ENCODE results near the gene ATG101. TPM values are rescaled to one million over a fixed set of nuclear protein-coding genes. Genes with fewer than 3 reads are reported as not detected.

ATG101 gene
- total and polyA plus RNA-seq, 2 of the 13 experiments (the other 11 are each of a cell fraction or from before 2014, with no cell fraction given), result 58.2 to 67.7 TPM

DNA sequence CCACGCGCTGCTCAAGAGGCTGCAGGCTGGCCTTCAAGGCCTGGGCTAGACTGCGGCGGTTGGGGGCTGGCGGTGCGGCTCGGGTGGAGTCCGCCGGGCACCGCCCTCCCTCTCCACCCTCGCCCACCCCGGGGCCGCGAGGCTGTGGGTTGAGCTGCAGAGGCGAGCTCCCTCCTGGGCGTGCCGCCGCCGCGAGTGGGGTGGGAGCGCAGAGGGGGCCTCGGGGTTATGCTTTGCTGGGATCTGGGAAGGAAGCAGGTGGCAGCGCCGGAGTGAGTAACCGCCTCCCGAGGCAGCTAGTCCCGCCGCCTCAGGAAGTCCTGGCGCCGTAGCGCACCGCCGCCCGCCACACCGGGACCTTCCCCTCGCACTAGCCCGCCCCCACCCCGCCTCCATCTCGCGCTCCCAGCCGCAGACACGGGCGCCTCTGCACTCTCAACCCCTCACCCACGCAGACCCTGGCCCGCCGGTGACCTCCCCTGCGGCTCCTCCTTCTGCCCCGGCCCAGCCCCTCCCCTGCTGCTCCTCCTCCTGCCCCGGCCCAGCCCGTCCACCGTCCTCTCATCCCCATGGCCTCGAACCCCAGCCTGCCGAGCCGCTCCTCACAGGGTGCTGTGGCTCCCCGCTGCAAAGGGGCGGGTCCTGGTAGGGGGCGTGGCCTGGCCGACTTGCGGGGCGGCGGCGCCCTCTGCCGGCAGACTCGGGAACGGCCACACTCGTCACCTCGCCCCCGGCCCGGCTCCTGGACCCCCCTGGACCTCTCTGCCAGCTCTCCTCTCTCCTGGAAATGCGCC is 46.4 kb upstream of the ATG101 start (continued):
- peak; percentile 52; the same call in 1 of the 2 replicates for TF ChIP-seq ZNF329 (CRISPR knock-in tag; IDR thresholded peaks at IDR 0.05; ENCODE audit: low read depth)
- TF ChIP-seq FOXK2 (IDR thresholded peaks at IDR 0.05), result no peak
- peak; percentile 34 for TF ChIP-seq AGO1 (IDR thresholded peaks at IDR 0.05; ENCODE audit: low read depth, low read length, poor library complexity, severe bottlenecking)
- peak; percentile 27 for TF ChIP-seq SKI (IDR thresholded peaks at IDR 0.05; ENCODE audit: partially characterized antibody)
- TF ChIP-seq ISX (CRISPR knock-in tag; conservative IDR thresholded peaks at IDR 0.05), result no peak
- TF ChIP-seq SP5 (CRISPR knock-in tag; IDR thresholded peaks at IDR 0.05; ENCODE audit: borderline replicate concordance, low read depth), result peak; percentile 41; the same call in 1 of the 2 replicates
- peak; percentile 35; the same call in 1 of the 2 replicates for TF ChIP-seq ZMYM2 (CRISPR knock-in tag; IDR thresholded peaks at IDR 0.05)
- TF ChIP-seq ZNF790 (CRISPR knock-in tag; IDR thresholded peaks at IDR 0.05; ENCODE audit: borderline replicate concordance), result peak; percentile 37; the same call in 1 of the 2 replicates
- no peak for TF ChIP-seq ZBTB34 (CRISPR knock-in tag; IDR thresholded peaks at IDR 0.05)
- TF ChIP-seq, protein P1, sequence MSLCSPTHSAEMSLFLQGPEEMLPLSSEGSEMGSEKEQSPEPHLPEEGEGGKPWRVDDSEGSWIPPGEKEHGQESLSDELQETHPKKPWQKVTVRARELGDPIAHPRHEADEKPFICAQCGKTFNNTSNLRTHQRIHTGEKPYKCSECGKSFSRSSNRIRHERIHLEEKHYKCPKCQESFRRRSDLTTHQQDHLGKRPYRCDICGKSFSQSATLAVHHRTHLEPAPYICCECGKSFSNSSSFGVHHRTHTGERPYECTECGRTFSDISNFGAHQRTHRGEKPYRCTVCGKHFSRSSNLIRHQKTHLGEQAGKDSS (CRISPR knock-in tag; IDR thresholded peaks at IDR 0.05; ENCODE audit: borderline replicate concordance, low read depth), result peak; percentile 31; the same call in 1 of the 2 replicates
- TF ChIP-seq RXRA (CRISPR knock-in tag; IDR thresholded peaks at IDR 0.05), result peak; percentile 42; the same call in 1 of the 2 replicates
- TF ChIP-seq THYN1 (CRISPR knock-in tag; IDR thresholded peaks at IDR 0.05; ENCODE audit: borderline replicate concordance, low read depth), result no peak
- peak; percentile 76; the same call in 1 of the 2 replicates for TF ChIP-seq KLF12 (CRISPR knock-in tag; IDR thresholded peaks at IDR 0.05; ENCODE audit: borderline replicate concordance)
- peak; percentile 48; the same call in 1 of the 2 replicates for TF ChIP-seq ZBTB20 (CRISPR knock-in tag; IDR thresholded peaks at IDR 0.05; ENCODE audit: borderline replicate concordance, low read depth)
- peak; percentile 59; the same call in 1 of the 2 replicates for TF ChIP-seq ZFP82 (CRISPR knock-in tag; IDR thresholded peaks at IDR 0.05; ENCODE audit: borderline replicate concordance)
- peak; percentile 58; the same call in 1 of the 2 replicates for TF ChIP-seq ZSCAN25 (CRISPR knock-in tag; IDR thresholded peaks at IDR 0.05)
- no peak for TF ChIP-seq SSRP1 (CRISPR knock-in tag; IDR thresholded peaks at IDR 0.05)
- peak; percentile 59; the same call in 1 of the 2 replicates for TF ChIP-seq ARNT2 (CRISPR knock-in tag; IDR thresholded peaks at IDR 0.05; ENCODE audit: low read depth)
- peak; percentile 59 for TF ChIP-seq ZNF574 (CRISPR knock-in tag; IDR thresholded peaks at IDR 0.05)
- TF ChIP-seq CBX1 (IDR thresholded peaks at IDR 0.05; ENCODE audit: low read depth), result peak; percentile 49
- TF ChIP-seq ZNF83 (CRISPR knock-in tag; IDR thresholded peaks at IDR 0.05; ENCODE audit: borderline replicate concordance), result peak; percentile 83; the same call in 1 of the 2 replicates
- TF ChIP-seq ZNF777 (CRISPR knock-in tag; IDR thresholded peaks at IDR 0.05), result peak; percentile 55; the same call in 1 of the 2 replicates
- TF ChIP-seq CREB1 (IDR thresholded peaks at IDR 0.05), result 0 out of 2 replicates have a peak, but pooled peaks have one; percentile 32
- TF ChIP-seq CREB1 (CRISPR knock-in tag; IDR thresholded peaks at IDR 0.05), result no peak
- 0 out of 2 replicates have a peak, but pooled peaks have one; percentile 60 for TF ChIP-seq ZNF816 (CRISPR knock-in tag; IDR thresholded peaks at IDR 0.05; ENCODE audit: borderline replicate concordance)

Measured in HepG2 (cell line).